Ovary (tissue), 9 donors: ENCODE measurements around the gene COG1. TPM values are rescaled to one million over a fixed set of nuclear protein-coding genes. Genes with fewer than 3 reads are reported as not detected.

Experiments used
- DNase-seq, 5 donors: peaks; one replicate each; pipeline ENCODE4 v3.0.0-alpha.2; 2019 to 2020
- H3K27ac ChIP-seq, 2 donors: fragments of 200-600 bp; one replicate each; pipeline versions ENCODE4 v1.5.1 to v1.8.0; 2019 to 2022
- H3K27me3 ChIP-seq: fragments of 200-600 bp; one replicate; pipeline ENCODE4 v1.8.0; 2022
- H3K36me3 ChIP-seq: fragments of 200-600 bp; sonication (generic); one replicate; pipeline ENCODE4 v1.5.1; 2019
- H3K4me1 ChIP-seq: one replicate; pipeline ENCODE4 v1.8.1; 2013; ENCODE audit warnings: mild to moderate bottlenecking, moderate library complexity; ENCODE audit not compliant: insufficient read depth
- H3K4me3 ChIP-seq: fragments of 200-600 bp; sonication (generic); one replicate; pipeline ENCODE4 v1.5.1; 2017
- H3K9me3 ChIP-seq, 2 donors: fragments of 200-600 bp in 1 of 2; sonication (generic) in 1 of 2; one replicate each; pipeline versions ENCODE4 v1.5.1 to v1.8.1; 2013 to 2019; ENCODE audit warnings: mild to moderate bottlenecking in 1 of 2, moderate library complexity in 1 of 2
- CTCF ChIP-seq, 3 donors: fragments of 450-650 bp in 2 of 3; fragments of 200-600 bp in 1 of 3; IDR thresholded peaks; one replicate each; pipeline versions ENCODE4 v1.5.1 to v1.8.0; 2016 to 2022; ENCODE audit warnings: antibody characterized with exemption in 3 of 3, mild to moderate bottlenecking in 1 of 3
- EP300 ChIP-seq: sonication (generic); formaldehyde crosslinking; IDR thresholded peaks from one replicate; pipeline ENCODE4 v1.6.1; 2017; ENCODE audit warnings: antibody characterized with exemption
- POLR2A ChIP-seq: fragments of 450-650 bp; IDR thresholded peaks from one replicate; pipeline ENCODE4 v1.6.1; 2017; ENCODE audit warnings: antibody characterized with exemption, mild to moderate bottlenecking, moderate library complexity
- WGBS, 3 donors: extraction: QIAGEN DNeasy Blood & Tissue Kit in 1 of 3; methylation state at CpG; one replicate each; pipeline versions ENCODE4 v1.1.5 to v1.1.7; 2013 to 2017; 5-methylcytosine and 5-hydroxymethylcytosine counted together
- intact Hi-C, 4 donors: fragments of 100-400 bp; cut with DNase I; formaldehyde crosslinking; loops; one replicate each; pipeline versions ENCODE4 v1.11.0 to v1.15.1; 2022 to 2023
- polyA plus RNA-seq, 2 donors: library from polyadenylated mRNA; stranded (reverse); fragments of 200-250 nt in 1 of 2; fragments of 350-450 nt in 1 of 2; fragmentation: Illumina TruSeq in 1 of 2; extraction: RNeasy Lipid Tissue Mini Kit (QIAGEN cat#74804) in 1 of 2; gene quantifications; one replicate each; pipeline ENCODE4 v1.2.3, GENCODE V29; 2013 to 2014
- total RNA-seq, 7 donors: library from RNA; depleted of rRNA in 2 of 7; stranded (reverse); fragments of >200 nt in 2 of 7; fragmentation: NEBNext Ultra II Directional in 3 of 7; extraction: Animal tissue kit (Norgen Biotek cat#: 25700) in 3 of 7; gene quantifications; one replicate each; pipeline versions ENCODE4 v1.1.0 to v1.2.4, GENCODE V29; 2016 to 2023
- donor health status: DM: no; HTN: no; CAD: no; lungs with moderate emphysema.
- donor health status: DM: no; HTN: no; CAD: no.
- donor health status: Bipolar disorder and iron deficiency.
- donor health status: DM: yes; HTN: yes; CAD: no.
- donor health status: DM: no; HTN: no; CAD: no.
- donor health status: DM: yes; HTN: yes; CAD: no.

The COG1 gene
- total and polyA plus RNA-seq, 9 donors = 22.0 to 59.1 (median 48.4) TPM

DNA sequence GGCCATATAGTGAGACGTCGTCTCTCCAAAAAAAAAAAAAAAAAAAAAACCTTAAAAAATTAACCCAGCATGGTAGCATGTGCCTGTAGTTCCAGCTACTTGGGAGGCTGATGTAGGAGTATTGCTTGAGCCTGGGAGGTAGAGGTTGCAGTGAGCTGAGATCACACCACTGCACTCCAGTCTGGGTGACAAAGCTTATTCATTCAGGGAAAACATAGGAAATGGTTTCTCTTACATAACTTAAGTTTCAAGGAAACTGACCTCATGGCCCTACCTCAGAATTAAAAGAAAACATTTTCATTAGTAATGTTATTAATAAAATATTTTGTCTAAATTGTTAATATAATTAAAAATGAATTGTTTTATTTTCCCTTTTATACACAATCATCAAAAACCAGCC lies 31.4 kb downstream of the COG1 start:
- TF ChIP-seq EP300 = no peak
- no peak for TF ChIP-seq CTCF (IDR thresholded peaks at IDR 0.05)
- TF ChIP-seq POLR2A = no peak
- Histone ChIP-seq H3K4me1 (peaks cover 7% of the 10 kb centered on the region), H3K27ac (no peak overlapping the region), H3K27me3 (no peaks in the 10 kb centered on the region), H3K36me3 (no peaks in the 10 kb centered on the region), H3K4me3 (no peak overlapping the region), H3K9me3 (no peaks in the 10 kb centered on the region)
- intact Hi-C loops = no loop called here
- DNase-seq = no peak
- 56 to 75% (median 70%) methylated on average over 2 of the region's 2 CpGs for WGBS, 3 donors

GRCh38 chr17:73224663-73225305 lies 31.9 kb downstream of the COG1 start:
- no peak for DNase-seq
- intact Hi-C loops = no loop called here
- H3K4me1 ChIP-seq = peaks cover 7% of the 10 kb centered on the region
- H3K4me3 ChIP-seq = no peak overlapping the region
- H3K9me3 ChIP-seq = no peaks in the 10 kb centered on the region
- WGBS, 3 donors = 86 to 92% (median 90%) methylated on average over 5 of the region's 5 CpGs
- no peak for TF ChIP-seq EP300
- TF ChIP-seq CTCF (IDR thresholded peaks at IDR 0.05) = no peak
- TF ChIP-seq POLR2A = no peak
- no peaks in the 10 kb centered on the region for H3K36me3 ChIP-seq
- no peak overlapping the region for H3K27ac ChIP-seq
- no peaks in the 10 kb centered on the region for H3K27me3 ChIP-seq

DNA sequence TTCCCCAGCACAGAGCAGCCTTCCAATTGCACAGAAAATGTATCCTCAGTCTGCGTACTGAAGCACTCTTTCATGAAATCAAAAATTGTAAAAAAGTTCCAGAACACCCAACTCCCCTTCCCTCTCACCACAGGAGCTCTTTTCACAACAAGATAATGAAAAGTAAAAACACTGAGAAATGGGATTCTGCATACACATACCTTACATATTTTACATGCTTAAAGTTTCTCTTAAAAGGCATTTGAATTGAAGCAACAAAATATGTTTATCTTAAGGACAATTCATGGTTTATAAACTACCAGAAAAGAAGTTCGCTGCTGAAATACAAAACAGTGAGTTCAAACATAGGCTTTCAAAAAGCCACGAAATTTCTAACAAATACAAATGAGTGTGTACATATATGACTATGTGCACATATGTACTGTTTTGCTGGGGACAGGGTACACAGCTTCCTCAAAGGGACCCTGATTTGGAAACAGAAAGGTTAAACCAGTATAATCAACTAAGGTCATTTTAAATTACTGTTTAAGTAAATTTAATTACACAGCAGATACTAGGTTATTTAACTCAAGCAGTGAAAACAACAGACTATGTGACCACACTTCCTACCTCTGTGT lies 33.8 kb downstream of the COG1 start:
- WGBS, 3 donors = 9 to 21% (median 11%) methylated on average over 3 of the region's 3 CpGs
- H3K36me3 ChIP-seq = no peaks in the 10 kb centered on the region
- no peaks in the 10 kb centered on the region for H3K9me3 ChIP-seq
- TF ChIP-seq POLR2A (no peak), EP300 (no peak), CTCF (IDR thresholded peaks at IDR 0.05) (no peak)
- H3K27me3 ChIP-seq = no peaks in the 10 kb centered on the region
- no peak overlapping the region for H3K4me3 ChIP-seq
- intact Hi-C loops = no loop called here
- H3K4me1 ChIP-seq = peaks cover 9% of the 10 kb centered on the region
- peak overlapping the region in 1 of 2 donors; percentile 36 for H3K27ac ChIP-seq
- no peak for DNase-seq

DNA sequence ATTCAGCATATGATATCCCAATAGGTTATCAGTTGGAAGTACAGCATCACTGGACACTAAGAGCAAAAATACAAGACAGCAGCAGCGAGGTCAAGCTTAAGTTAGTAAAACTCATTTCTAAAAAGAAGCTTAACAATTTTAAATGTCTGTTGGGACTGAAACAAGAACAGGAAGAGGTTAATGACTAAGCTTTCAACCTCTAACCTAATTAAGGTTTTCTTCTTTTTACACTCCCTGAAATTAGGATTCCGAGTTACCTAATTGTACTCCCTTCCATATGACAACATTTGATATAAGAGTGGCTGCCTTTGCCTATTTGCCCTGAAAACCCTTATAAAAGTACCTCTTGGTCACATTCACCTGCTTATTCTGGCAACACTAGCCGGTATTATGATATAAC lies 34.5 kb downstream of the COG1 start:
- Histone ChIP-seq H3K4me1 (peaks cover 9% of the 10 kb centered on the region), H3K27ac (no peak overlapping the region)
- intact Hi-C loops = no loop called here

More for the DNA sequence above, 34.5 kb downstream of the COG1 start:
- TF ChIP-seq POLR2A = no peak
- TF ChIP-seq EP300 = no peak
- no peak for TF ChIP-seq CTCF (IDR thresholded peaks at IDR 0.05)
- H3K36me3 ChIP-seq = no peaks in the 10 kb centered on the region
- no peaks in the 10 kb centered on the region for H3K27me3 ChIP-seq
- H3K9me3 ChIP-seq = no peaks in the 10 kb centered on the region
- no peak for DNase-seq
- 18 to 39% (median 21%) methylated on average over 3 of the region's 3 CpGs for WGBS, 3 donors
- no peak overlapping the region for H3K4me3 ChIP-seq
